HEK293 (cell line): ENCODE data around the gene SUSD3.
A peak's percentile ranks its signal among the peaks of the same experiment; 100 is the strongest.

Experiments
- HOXA7 ChIP-seq: sonication (generic); formaldehyde crosslinking; IDR thresholded peaks from 2 replicates; pipeline ENCODE4 v1.8.1; 2022; ENCODE audit warnings: missing genetic modification reagents, borderline replicate concordance
- IKZF3 ChIP-seq: fragments of 450-650 bp; IDR thresholded peaks from 2 replicates; pipeline ENCODE4 v1.5.0; 2018; ENCODE audit warnings: missing biosample characterization, mild to moderate bottlenecking, missing genetic modification characterization, moderate library complexity
- INSM2 ChIP-seq: fragments of 450-650 bp; formaldehyde crosslinking; IDR thresholded peaks from 2 replicates; pipeline ENCODE4 v1.5.1; 2016; ENCODE audit warnings: missing biosample characterization, missing genetic modification characterization
- KLF8 ChIP-seq: fragments of 450-650 bp; formaldehyde crosslinking; IDR thresholded peaks from 2 replicates; pipeline ENCODE4 v1.5.1; 2016; ENCODE audit warnings: missing biosample characterization, missing genetic modification characterization
- MYNN ChIP-seq: fragments of 450-650 bp; formaldehyde crosslinking; IDR thresholded peaks from 2 replicates; pipeline ENCODE4 v1.5.1; 2016; ENCODE audit warnings: missing biosample characterization, missing genetic modification characterization, borderline replicate concordance
- MZF1 ChIP-seq: fragments of 450-650 bp; formaldehyde crosslinking; IDR thresholded peaks from 2 replicates; pipeline ENCODE4 v1.5.1; 2017; ENCODE audit warnings: missing biosample characterization, missing genetic modification characterization, borderline replicate concordance
- PRDM2 ChIP-seq: fragments of 450-650 bp; formaldehyde crosslinking; IDR thresholded peaks from 2 replicates; pipeline ENCODE4 v1.5.1; 2016; ENCODE audit warnings: missing biosample characterization, missing genetic modification characterization, borderline replicate concordance
- TCF7L2 ChIP-seq: IDR thresholded peaks from 2 replicates; pipeline ENCODE4 v1.6.1; 2011; ENCODE audit warnings: low read depth, mild to moderate bottlenecking, inconsistent platforms, low read length, moderate library complexity, borderline replicate concordance
- ZFP69B ChIP-seq: fragments of 450-650 bp; formaldehyde crosslinking; IDR thresholded peaks from 2 replicates; pipeline ENCODE4 v1.5.1; 2016; ENCODE audit warnings: missing biosample characterization, missing genetic modification characterization
- ZNF133 ChIP-seq: fragments of 450-650 bp; formaldehyde crosslinking; IDR thresholded peaks from 2 replicates; pipeline ENCODE4 v1.5.1; 2016; ENCODE audit warnings: missing biosample characterization, missing genetic modification characterization
- ZNF140 ChIP-seq: fragments of 450-650 bp; formaldehyde crosslinking; IDR thresholded peaks from 2 replicates; pipeline ENCODE4 v1.5.1; 2016; ENCODE audit warnings: missing biosample characterization, missing genetic modification characterization
- ZNF174 ChIP-seq: fragments of 450-650 bp; formaldehyde crosslinking; IDR thresholded peaks from 2 replicates; pipeline ENCODE4 v1.5.0; 2017; ENCODE audit warnings: missing biosample characterization, mild to moderate bottlenecking, missing genetic modification characterization
- ZNF2 ChIP-seq: fragments of 450-650 bp; formaldehyde crosslinking; IDR thresholded peaks from 2 replicates; pipeline ENCODE4 v1.5.1; 2016; ENCODE audit warnings: missing biosample characterization, missing genetic modification characterization
- ZNF223 ChIP-seq: fragments of 450-650 bp; formaldehyde crosslinking; IDR thresholded peaks from 2 replicates; pipeline ENCODE4 v1.5.1; 2016; ENCODE audit warnings: missing biosample characterization, missing genetic modification characterization
- ZNF248 ChIP-seq: fragments of 450-650 bp; formaldehyde crosslinking; IDR thresholded peaks from 2 replicates; pipeline ENCODE4 v1.5.1; 2017; ENCODE audit warnings: missing biosample characterization, missing genetic modification characterization
- ZNF302 ChIP-seq: fragments of 450-650 bp; formaldehyde crosslinking; IDR thresholded peaks from 2 replicates; pipeline ENCODE4 v1.5.1; 2016; ENCODE audit warnings: missing biosample characterization, missing genetic modification characterization, low read depth
- ZNF335 ChIP-seq: fragments of 450-650 bp; formaldehyde crosslinking; conservative IDR thresholded peaks from 2 replicates; pipeline ENCODE4 v1.5.1; 2016; ENCODE audit warnings: missing biosample characterization, missing genetic modification characterization
- ZNF350 ChIP-seq: fragments of 450-650 bp; formaldehyde crosslinking; IDR thresholded peaks from 2 replicates; pipeline ENCODE4 v1.5.0; 2017; ENCODE audit warnings: missing biosample characterization, mild to moderate bottlenecking, missing genetic modification characterization
- ZNF394 ChIP-seq: fragments of 450-650 bp; formaldehyde crosslinking; IDR thresholded peaks from 2 replicates; pipeline ENCODE4 v1.5.1; 2016; ENCODE audit warnings: missing biosample characterization, missing genetic modification characterization, mild to moderate bottlenecking, moderate library complexity, borderline replicate concordance
- ZNF473 ChIP-seq: fragments of 450-650 bp; formaldehyde crosslinking; IDR thresholded peaks from 2 replicates; pipeline ENCODE4 v1.5.1; 2017; ENCODE audit warnings: missing biosample characterization, missing genetic modification characterization
- ZNF510 ChIP-seq: fragments of 450-650 bp; formaldehyde crosslinking; IDR thresholded peaks from 2 replicates; pipeline ENCODE4 v1.5.1; 2018; ENCODE audit warnings: mild to moderate bottlenecking, missing genetic modification characterization, missing biosample characterization; ENCODE audit not compliant: insufficient replicate concordance
- ZNF514 ChIP-seq: fragments of 450-650 bp; formaldehyde crosslinking; IDR thresholded peaks from 2 replicates; pipeline ENCODE4 v1.5.1; 2016; ENCODE audit warnings: missing biosample characterization, missing genetic modification characterization
- ZNF530 ChIP-seq: fragments of 450-650 bp; formaldehyde crosslinking; IDR thresholded peaks from 2 replicates; pipeline ENCODE4 v1.5.1; 2016; ENCODE audit warnings: low read depth, missing biosample characterization, missing genetic modification characterization
- ZNF548 ChIP-seq: fragments of 450-650 bp; formaldehyde crosslinking; IDR thresholded peaks from 2 replicates; pipeline ENCODE4 v1.5.1; 2016; ENCODE audit warnings: missing biosample characterization, missing genetic modification characterization
- ZNF549 ChIP-seq: fragments of 450-650 bp; IDR thresholded peaks from 2 replicates; pipeline ENCODE4 v1.5.1; 2018; ENCODE audit warnings: missing biosample characterization, missing genetic modification characterization, mild to moderate bottlenecking, inconsistent platforms, moderate library complexity
- ZNF621 ChIP-seq: fragments of 450-650 bp; formaldehyde crosslinking; IDR thresholded peaks from 2 replicates; pipeline ENCODE4 v1.5.1; 2017; ENCODE audit warnings: missing biosample characterization, missing genetic modification characterization
- ZNF677 ChIP-seq: fragments of 450-650 bp; IDR thresholded peaks from 2 replicates; pipeline ENCODE4 v1.5.0; 2018; ENCODE audit warnings: missing biosample characterization, mild to moderate bottlenecking, missing genetic modification characterization, moderate library complexity
- ZNF704 ChIP-seq: fragments of 450-650 bp; formaldehyde crosslinking; IDR thresholded peaks from 2 replicates; pipeline ENCODE4 v1.5.1; 2016; ENCODE audit warnings: missing biosample characterization, missing genetic modification characterization
- ZNF843 ChIP-seq: fragments of 450-650 bp; formaldehyde crosslinking; IDR thresholded peaks from 2 replicates; pipeline ENCODE4 v1.5.1; 2016; ENCODE audit warnings: missing biosample characterization, missing genetic modification characterization

The SUSD3 gene

DNA sequence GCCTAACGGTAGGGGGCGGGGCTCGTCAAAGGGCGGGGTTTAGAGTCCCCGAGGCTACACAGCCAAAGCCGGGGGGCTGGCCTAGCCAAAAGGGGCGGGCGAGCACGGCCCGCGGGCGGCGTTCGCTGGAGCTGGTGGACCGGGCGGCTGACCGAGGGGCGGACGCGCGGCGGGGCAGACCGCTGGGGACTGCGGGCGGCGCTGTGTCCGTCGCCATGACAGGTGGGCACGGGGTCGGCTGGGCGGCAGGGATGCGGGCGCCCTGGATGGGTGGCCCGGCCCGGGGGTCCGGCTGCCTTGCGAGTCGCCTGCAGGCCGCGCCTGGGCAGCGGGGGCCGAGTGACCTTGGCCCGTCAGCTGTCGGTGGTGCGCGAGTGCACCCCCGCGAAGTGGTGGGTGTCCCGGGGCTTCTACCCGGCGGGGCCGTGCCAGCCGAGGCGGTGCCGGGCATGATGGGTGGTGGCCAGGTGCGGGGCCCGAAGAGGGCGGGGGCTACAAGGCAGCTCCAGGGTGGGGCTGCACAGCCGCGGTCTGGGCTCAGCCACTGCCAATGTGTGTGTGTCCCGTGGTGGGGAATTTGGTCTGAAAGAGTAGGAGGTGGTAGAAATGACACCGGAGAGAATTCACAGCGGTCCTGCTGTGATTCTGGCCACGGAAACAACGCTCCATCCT, 37.8 kb downstream of the SUSD3 start, which contains the start of gene CARD19 (continued):
- TF ChIP-seq PRDM2: no peak
- no peak for TF ChIP-seq ZNF621
- TF ChIP-seq ZNF510 (tag by site-specific recombination): no peak
- TF ChIP-seq ZNF394 (tag by site-specific recombination): no peak
- TF ChIP-seq ZNF335 (tag by site-specific recombination): peak; percentile 76
- TF ChIP-seq MZF1 (tag by site-specific recombination): no peak
- no peak for TF ChIP-seq ZNF548 (tag by site-specific recombination)
- TF ChIP-seq ZNF140 (tag by site-specific recombination): no peak
- TF ChIP-seq KLF8 (tag by site-specific recombination): peak; percentile 39; the same call in 1 of the 2 replicates
- no peak for TF ChIP-seq HOXA7 (CRISPR knock-in tag)
- no peak for TF ChIP-seq ZNF473 (tag by site-specific recombination)
- no peak for TF ChIP-seq ZNF174 (tag by site-specific recombination)
- TF ChIP-seq INSM2 (tag by site-specific recombination): no peak
- TF ChIP-seq ZNF2 (tag by site-specific recombination): no peak
- TF ChIP-seq IKZF3 (tag by site-specific recombination): no peak
- no peak for TF ChIP-seq TCF7L2
- no peak for TF ChIP-seq ZNF223
- no peak for TF ChIP-seq ZNF704 (tag by site-specific recombination)
- TF ChIP-seq ZNF677 (tag by site-specific recombination): peak; percentile 31; the same call in 1 of the 2 replicates
- TF ChIP-seq ZNF133 (tag by site-specific recombination): no peak
- no peak for TF ChIP-seq ZNF549 (tag by site-specific recombination)
- 0 out of 2 replicates have a peak, but pooled peaks have one; percentile 12 for TF ChIP-seq ZNF843
- no peak for TF ChIP-seq ZNF248 (tag by site-specific recombination)
- no peak for TF ChIP-seq ZNF514
- no peak for TF ChIP-seq MYNN (tag by site-specific recombination)
- no peak for TF ChIP-seq ZNF530 (tag by site-specific recombination)
- TF ChIP-seq ZFP69B (tag by site-specific recombination): no peak
- TF ChIP-seq ZNF350 (tag by site-specific recombination): no peak
- TF ChIP-seq ZNF302 (tag by site-specific recombination): no peak
